Activated CD8-positive, alpha-beta T cell treated with anti-CD3 and anti-CD28 coated beads, Interleukin-2, amount 10 ng/mL, durations not matched to agents 7 days and 5 days (primary cell): Measurements from ENCODE around the gene DACH1. TPM values are rescaled to one million over a fixed set of nuclear protein-coding genes. Genes with fewer than 3 reads are reported as not detected.

Experiments used
- ATAC-seq: fragments of 150-1000 bp; cut with Tn5 transposase; one replicate; pipeline ENCODE4 v1.10.0; 2021; ENCODE audit warnings: moderate library complexity
- CTCF ChIA-PET: fragments of 350-600 bp; sonication (Branson Sonifier 250); formaldehyde crosslinking; loops from one replicate; lab custom pipeline; 2021; ENCODE audit warnings: antibody characterized with exemption; lab: Charles Lee
- POLR2A ChIA-PET: fragments of 350-600 bp; sonication (Branson Sonifier 250); formaldehyde crosslinking; loops from one replicate; lab custom pipeline; 2021; ENCODE audit warnings: antibody characterized with exemption; lab: Charles Lee
- DNase-seq: peaks from one replicate; pipeline ENCODE4 v3.0.0-alpha.2; 2020
- H3K27ac Mint-ChIP-seq: one replicate; pipeline ENCODE4 v1.8.0; 2021; ENCODE audit warnings: mild to moderate bottlenecking, mixed read lengths
- H3K27me3 Mint-ChIP-seq: one replicate; pipeline ENCODE4 v1.8.0; 2021; ENCODE audit warnings: low read depth, mixed read lengths
- H3K36me3 Mint-ChIP-seq: one replicate; pipeline ENCODE4 v1.8.0; 2021; ENCODE audit warnings: low read depth, mixed read lengths
- H3K4me1 Mint-ChIP-seq: one replicate; pipeline ENCODE4 v1.8.0; 2021; ENCODE audit warnings: low read depth, mixed read lengths
- H3K4me3 Mint-ChIP-seq: one replicate; pipeline ENCODE4 v1.8.0; 2021; ENCODE audit warnings: mild to moderate bottlenecking, mixed read lengths
- H3K9me3 Mint-ChIP-seq: one replicate; pipeline ENCODE4 v1.8.0; 2022; ENCODE audit warnings: mixed read lengths; ENCODE audit not compliant: insufficient read depth
- total RNA-seq, 2 experiments: library from RNA; stranded (reverse); gene quantifications; one replicate each; pipeline ENCODE4 v1.2.3, GENCODE V29; 2021

DACH1 gene
- total RNA-seq, 2 experiments from 2014 or later = not detected

GRCh38 chr13:71437704-71438103 lies 429.3 kb downstream of the DACH1 start:
- no peaks in the 10 kb centered on the region for H3K4me1 Mint-ChIP-seq
- no peak for DNase-seq
- ChIA-PET CTCF (no interaction called here), POLR2A (no interaction called here)
- no peak for ATAC-seq
- no peaks in the 10 kb centered on the region for H3K36me3 Mint-ChIP-seq
- no peak overlapping the region for H3K27ac Mint-ChIP-seq
- H3K9me3 Mint-ChIP-seq = no peaks in the 10 kb centered on the region
- H3K27me3 Mint-ChIP-seq = no peaks in the 10 kb centered on the region
- no peak overlapping the region for H3K4me3 Mint-ChIP-seq

GRCh38 chr13:71430681-71431080 lies 436.3 kb downstream of the DACH1 start:
- DNase-seq (no peak), ATAC-seq (no peak)
- ChIA-PET POLR2A (no interaction called here), CTCF (no interaction called here)
- no peaks in the 10 kb centered on the region for H3K36me3 Mint-ChIP-seq
- no peaks in the 10 kb centered on the region for H3K9me3 Mint-ChIP-seq
- H3K27ac Mint-ChIP-seq = no peak overlapping the region
- no peaks in the 10 kb centered on the region for H3K4me1 Mint-ChIP-seq
- no peak overlapping the region for H3K4me3 Mint-ChIP-seq
- H3K27me3 Mint-ChIP-seq = no peaks in the 10 kb centered on the region

GRCh38 chr13:71417205-71417604 lies 449.8 kb downstream of the DACH1 start:
- H3K27me3 Mint-ChIP-seq = no peaks in the 10 kb centered on the region
- POLR2A ChIA-PET = no interaction called here
- no peak for DNase-seq
- H3K4me3 Mint-ChIP-seq = no peak overlapping the region
- no peaks in the 10 kb centered on the region for H3K36me3 Mint-ChIP-seq
- no peak for ATAC-seq
- CTCF ChIA-PET = no interaction called here
- H3K9me3 Mint-ChIP-seq = peaks cover 20% of the 10 kb centered on the region
- no peaks in the 10 kb centered on the region for H3K4me1 Mint-ChIP-seq
- H3K27ac Mint-ChIP-seq = no peak overlapping the region

GRCh38 chr13:71412231-71412630 lies 454.8 kb downstream of the DACH1 start:
- no peaks in the 10 kb centered on the region for H3K27me3 Mint-ChIP-seq
- H3K9me3 Mint-ChIP-seq = peaks cover 9% of the 10 kb centered on the region
- no peaks in the 10 kb centered on the region for H3K4me1 Mint-ChIP-seq
- CTCF ChIA-PET = no interaction called here
- no peak overlapping the region for H3K4me3 Mint-ChIP-seq
- no peak for DNase-seq
- no peak for ATAC-seq
- no peak overlapping the region for H3K27ac Mint-ChIP-seq
- POLR2A ChIA-PET = no interaction called here
- no peaks in the 10 kb centered on the region for H3K36me3 Mint-ChIP-seq

DNA sequence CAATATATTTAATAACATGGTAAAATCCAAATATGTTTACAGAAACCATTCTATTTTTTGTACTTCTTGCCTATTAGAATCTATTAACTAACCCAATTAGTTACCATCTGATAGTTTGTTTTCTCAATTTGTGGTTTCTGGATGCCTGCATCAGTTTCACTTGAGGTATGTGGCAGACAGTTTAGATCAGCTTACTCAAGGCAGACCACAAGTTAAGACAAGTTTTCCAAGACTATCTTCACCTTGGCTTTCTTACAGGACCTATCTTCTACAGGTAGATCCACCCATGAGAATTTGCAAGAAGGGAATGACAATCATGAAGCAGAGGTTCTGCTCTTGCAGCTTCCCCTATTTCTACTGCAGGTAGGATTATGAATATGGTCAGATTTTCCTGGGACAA lies 458.6 kb downstream of the DACH1 start:
- ATAC-seq (no peak), DNase-seq (no peak)
- Mint-ChIP-seq H3K4me3 (no peak overlapping the region), H3K36me3 (no peaks in the 10 kb centered on the region), H3K9me3 (peaks cover 7% of the 10 kb centered on the region), H3K27ac (no peak overlapping the region), H3K27me3 (no peaks in the 10 kb centered on the region), H3K4me1 (no peaks in the 10 kb centered on the region)
- ChIA-PET CTCF (no interaction called here), POLR2A (no interaction called here)

DNA sequence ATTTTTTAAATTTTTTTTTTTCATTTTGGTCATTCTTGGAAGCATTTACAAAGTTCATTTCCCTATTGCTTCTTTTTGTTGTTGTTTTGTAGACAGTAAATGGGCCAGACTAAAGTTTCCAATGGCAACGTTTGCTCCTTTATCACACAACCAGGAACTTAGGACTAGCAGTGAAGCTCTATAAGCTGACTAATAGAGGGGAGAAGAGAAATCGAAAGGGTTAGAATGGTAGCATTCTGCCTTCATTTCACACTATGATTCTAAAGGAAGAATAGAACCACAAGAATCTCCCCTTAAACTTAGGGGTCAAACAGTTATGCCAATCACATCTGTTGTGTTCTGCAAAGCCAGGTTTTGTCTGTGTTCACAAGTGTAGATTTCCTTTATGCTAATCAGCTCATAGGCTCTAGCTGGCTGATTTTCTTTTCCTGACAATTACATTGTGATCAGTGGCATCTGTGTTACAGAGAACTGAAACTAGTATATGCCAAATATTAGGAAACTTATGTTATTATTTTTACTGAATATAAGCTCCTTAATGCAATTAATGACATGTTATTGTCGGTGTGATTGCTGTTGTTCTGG lies 467.3 kb downstream of the DACH1 start:
- POLR2A ChIA-PET = no interaction called here
- no peaks in the 10 kb centered on the region for H3K27me3 Mint-ChIP-seq
- no peaks in the 10 kb centered on the region for H3K36me3 Mint-ChIP-seq
- CTCF ChIA-PET = no interaction called here
- H3K9me3 Mint-ChIP-seq = no peaks in the 10 kb centered on the region
- H3K4me1 Mint-ChIP-seq = no peaks in the 10 kb centered on the region
- no peak overlapping the region for H3K4me3 Mint-ChIP-seq
- no peak for DNase-seq
- ATAC-seq = no peak
- H3K27ac Mint-ChIP-seq = no peak overlapping the region

- Mint-ChIP-seq H3K9me3 (no peaks in the 10 kb centered on the region), H3K27me3 (no peaks in the 10 kb centered on the region), H3K27ac (no peak overlapping the region), H3K4me3 (no peak overlapping the region), H3K36me3 (no peaks in the 10 kb centered on the region), H3K4me1 (no peaks in the 10 kb centered on the region)
- ChIA-PET CTCF (no interaction called here), POLR2A (no interaction called here)
- ATAC-seq (no peak), DNase-seq (no peak)
Observed at GRCh38 chr13:71396149-71396548, 470.9 kb downstream of the DACH1 start.

DNA sequence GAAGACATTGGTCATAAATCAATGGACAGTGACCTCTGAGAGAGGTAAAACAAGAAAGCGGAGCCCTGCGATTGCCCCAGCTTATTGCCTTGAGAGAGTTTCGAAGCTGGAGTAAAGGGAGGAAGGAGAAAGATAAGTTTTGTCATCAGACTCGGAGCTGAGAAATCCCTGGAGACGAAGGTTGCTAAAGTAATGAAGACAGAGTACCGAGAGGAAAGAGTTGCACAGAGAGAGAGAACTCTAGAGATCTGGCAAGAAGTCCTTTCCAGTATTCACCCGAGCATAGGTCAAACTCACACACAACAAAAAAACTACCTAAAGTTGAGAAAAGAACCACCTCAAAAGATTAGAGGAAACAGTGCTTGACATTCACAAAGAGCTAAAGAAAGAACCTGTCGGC lies 472.0 kb downstream of the DACH1 start:
- Mint-ChIP-seq H3K36me3 (no peaks in the 10 kb centered on the region), H3K4me3 (no peak overlapping the region), H3K27me3 (no peaks in the 10 kb centered on the region), H3K9me3 (peaks cover 6% of the 10 kb centered on the region), H3K27ac (no peak overlapping the region), H3K4me1 (no peaks in the 10 kb centered on the region)
- ATAC-seq = no peak
- ChIA-PET POLR2A (no interaction called here), CTCF (no interaction called here)
- no peak for DNase-seq

GRCh38 chr13:71394176-71394575 lies 472.8 kb downstream of the DACH1 start:
- H3K4me3 Mint-ChIP-seq = no peak overlapping the region
- H3K4me1 Mint-ChIP-seq = no peaks in the 10 kb centered on the region
- H3K9me3 Mint-ChIP-seq = peaks cover 6% of the 10 kb centered on the region
- POLR2A ChIA-PET = no interaction called here
- H3K27me3 Mint-ChIP-seq = no peaks in the 10 kb centered on the region
- ATAC-seq (no peak), DNase-seq (no peak)
- no peak overlapping the region for H3K27ac Mint-ChIP-seq
- CTCF ChIA-PET = no interaction called here
- no peaks in the 10 kb centered on the region for H3K36me3 Mint-ChIP-seq
